ENCODE data around the gene FMNL1. TPM values are rescaled to one million over a fixed set of nuclear protein-coding genes. Genes with fewer than 3 reads are reported as not detected.

FMNL1 gene
- total RNA-seq, 1 experiment from 2014 or later: 3.0 TPM

GRCh38 chr17:45262516-45263476 lies 41.1 kb downstream of the FMNL1 start:
- Mint-ChIP-seq H3K4me1 (ENCODE audit: low read depth, unreplicated experiment) (no peaks in the 10 kb centered on the region), H3K4me3 (ENCODE audit: unreplicated experiment) (no peak overlapping the region), H3K36me3 (ENCODE audit: insufficient read depth, unreplicated experiment) (peaks cover 20% of the 10 kb centered on the region), H3K9me3 (ENCODE audit: unreplicated experiment) (no peaks in the 10 kb centered on the region), H3K27me3 (ENCODE audit: insufficient read depth, unreplicated experiment) (no peaks in the 10 kb centered on the region), H3K27ac (ENCODE audit: unreplicated experiment) (no peak overlapping the region)
- POLR2A ChIA-PET: no interaction called here
- no TSS peak for BruUV-seq (replicated peaks)
- peaks cover 3% of the 10 kb centered on the region; the same call in 1 of the 2 replicates for H3K4me1 ChIP-seq
- H3K27me3 ChIP-seq (replicated peaks; ENCODE audit: control insufficient read depth, insufficient read depth, low read length): no peaks in the 10 kb centered on the region
- no peaks in the 10 kb centered on the region for H3K9me3 ChIP-seq
- CTCF ChIA-PET: interaction anchor here (1.1 kb wide), 1 partner anchor 7 kb away, joined by 3 read pairs; no protein-coding TSS in a partner anchor
- H3K36me3 ChIP-seq (ENCODE audit: control insufficient read depth, insufficient read depth, low read length): no peaks in the 10 kb centered on the region; the same call in 1 of the 2 replicates
- no peak overlapping the region for H3K4me3 ChIP-seq (ENCODE audit: low read depth, low read length)
- intact Hi-C loops (cut with micrococcal nuclease; ENCODE audit: unreplicated experiment): no loop called here
- DNase-seq: no peak
- TF ChIP-seq CTCF (IDR thresholded peaks at IDR 0.05; ENCODE audit: insufficient read depth in 1 of 2, low read depth in 1 of 2, low read length in 1 of 2, severe bottlenecking in 1 of 2, unreplicated experiment in 1 of 2): no peak

- H3K36me3 Mint-ChIP-seq (ENCODE audit: insufficient read depth, unreplicated experiment): peaks cover 22% of the 10 kb centered on the region
- BruUV-seq (replicated peaks): no TSS peak
- Histone ChIP-seq H3K27me3 (replicated peaks; ENCODE audit: control insufficient read depth, insufficient read depth, low read length) (no peaks in the 10 kb centered on the region), H3K4me1 (peaks cover 3% of the 10 kb centered on the region; the same call in 1 of the 2 replicates), H3K9me3 (no peaks in the 10 kb centered on the region), H3K36me3 (ENCODE audit: control insufficient read depth, insufficient read depth, low read length) (no peaks in the 10 kb centered on the region; the same call in 1 of the 2 replicates), H3K4me3 (ENCODE audit: low read depth, low read length) (no peak overlapping the region)
- H3K27me3 Mint-ChIP-seq (ENCODE audit: insufficient read depth, unreplicated experiment): no peaks in the 10 kb centered on the region
- H3K9me3 Mint-ChIP-seq (ENCODE audit: unreplicated experiment): no peaks in the 10 kb centered on the region
- no peaks in the 10 kb centered on the region for H3K4me1 Mint-ChIP-seq (ENCODE audit: low read depth, unreplicated experiment)
- CTCF ChIA-PET: interaction anchor here (1.1 kb wide), 1 partner anchor 8 kb away, joined by 3 read pairs; no protein-coding TSS in a partner anchor
- no peak overlapping the region for H3K27ac Mint-ChIP-seq (ENCODE audit: unreplicated experiment)
- intact Hi-C loops (cut with micrococcal nuclease; ENCODE audit: unreplicated experiment): no loop called here
- H3K4me3 Mint-ChIP-seq (ENCODE audit: unreplicated experiment): no peak overlapping the region
- TF ChIP-seq CTCF (IDR thresholded peaks at IDR 0.05; ENCODE audit: insufficient read depth in 1 of 2, low read depth in 1 of 2, low read length in 1 of 2, severe bottlenecking in 1 of 2, unreplicated experiment in 1 of 2): no peak
- POLR2A ChIA-PET: no interaction called here
- no peak for DNase-seq
These were observed 41.8 kb downstream of the FMNL1 start for GRCh38 chr17:45263477-45263860.

GRCh38 chr17:45264430-45264829 lies 42.7 kb downstream of the FMNL1 start:
- H3K4me1 Mint-ChIP-seq (ENCODE audit: low read depth, unreplicated experiment): no peaks in the 10 kb centered on the region
- intact Hi-C loops (cut with micrococcal nuclease; ENCODE audit: unreplicated experiment): no loop called here
- BruUV-seq (replicated peaks): no TSS peak

More at GRCh38 chr17:45264430-45264829, 42.7 kb downstream of the FMNL1 start:
- DNase-seq: no peak
- H3K27me3 Mint-ChIP-seq (ENCODE audit: insufficient read depth, unreplicated experiment): no peaks in the 10 kb centered on the region
- H3K4me1 ChIP-seq: peaks cover 3% of the 10 kb centered on the region; the same call in 1 of the 2 replicates
- no peaks in the 10 kb centered on the region for H3K9me3 ChIP-seq
- POLR2A ChIA-PET: no interaction called here
- no peaks in the 10 kb centered on the region for H3K27me3 ChIP-seq (replicated peaks; ENCODE audit: control insufficient read depth, insufficient read depth, low read length)
- no peak for TF ChIP-seq CTCF (IDR thresholded peaks at IDR 0.05; ENCODE audit: insufficient read depth in 1 of 2, low read depth in 1 of 2, low read length in 1 of 2, severe bottlenecking in 1 of 2, unreplicated experiment in 1 of 2)
- H3K27ac Mint-ChIP-seq (ENCODE audit: unreplicated experiment): no peak overlapping the region
- H3K36me3 Mint-ChIP-seq (ENCODE audit: insufficient read depth, unreplicated experiment): peaks cover 28% of the 10 kb centered on the region
- no peak overlapping the region for H3K4me3 ChIP-seq (ENCODE audit: low read depth, low read length)
- H3K4me3 Mint-ChIP-seq (ENCODE audit: unreplicated experiment): no peak overlapping the region
- H3K9me3 Mint-ChIP-seq (ENCODE audit: unreplicated experiment): no peaks in the 10 kb centered on the region
- H3K36me3 ChIP-seq (ENCODE audit: control insufficient read depth, insufficient read depth, low read length): no peaks in the 10 kb centered on the region; the same call in 1 of the 2 replicates
- CTCF ChIA-PET: no interaction called here
